K562 (cell line): Measurements from ENCODE around the gene CLCF1. TPM values are rescaled to one million over a fixed set of nuclear protein-coding genes. Genes with fewer than 3 reads are reported as not detected.

ENCODE experiments used
- ARNT ChIP-seq, 2 experiments: fragments of 450-650 bp; IDR thresholded peaks; 2 replicates each; pipeline ENCODE4 v1.6.1; 2016; ENCODE audit warnings: mild to moderate bottlenecking in 1 of 2
- MED1 ChIP-seq: sonication (generic); formaldehyde crosslinking; IDR thresholded peaks from 2 replicates; pipeline ENCODE4 v1.8.1; 2023; ENCODE audit warnings: missing genetic modification reagents, borderline replicate concordance
- RHOXF2B ChIP-seq: fragments of 250-450 bp; sonication (Bioruptor Pico); conservative IDR thresholded peaks from 2 replicates; pipeline ENCODE4 v1.5.1; 2021
- TBL1XR1 ChIP-seq, 2 experiments: IDR thresholded peaks; 2 replicates each; pipeline ENCODE4 v1.6.1; 2012; ENCODE audit warnings: improper control_type of control experiment in 2 of 2, low read length in 2 of 2, mild to moderate bottlenecking in 1 of 2
- TBP ChIP-seq: optimal IDR thresholded peaks from 2 replicates; pipeline ENCODE3; 2011; ENCODE audit warnings: low read depth, low read length, improper control_type of control experiment
- ZNF324 ChIP-seq: fragments of 250-450 bp; sonication (Bioruptor Pico); IDR thresholded peaks from 2 replicates; pipeline ENCODE4 v1.4.0; 2020; ENCODE audit warnings: mild to moderate bottlenecking
- ZNF586 ChIP-seq: fragments of 450-650 bp; formaldehyde crosslinking; conservative IDR thresholded peaks from 2 replicates; pipeline ENCODE4 v1.4.0; 2020; ENCODE audit warnings: mild to moderate bottlenecking, moderate library complexity
- polyA plus RNA-seq, 8 experiments: library from polyadenylated mRNA; depleted of rRNA in 4 of 8; stranded (reverse) in 5 of 8; unstranded in 3 of 8; fragments of >200 nt; fragmentation: Nextera tagmentation in 2 of 8; fragmentation: Illumina TruSeq in 1 of 8; extraction: Ambion mirVana in 2 of 8; extraction: Trizol in 1 of 8; gene quantifications; 2 replicates each; pipeline versions ENCODE4 v1.2.1 to v1.2.3, GENCODE V29; 2011 to 2014; ENCODE audit warnings: inconsistent platforms in 1 of 8, missing spikeins in 1 of 8
- total RNA-seq, 7 experiments: library from RNA; depleted of rRNA in 6 of 7; stranded (reverse); fragments of >200 nt in 6 of 7; fragmentation: Illumina TruSeq in 2 of 7; extraction: Trizol in 2 of 7; gene quantifications; 2 replicates each; pipeline versions ENCODE4 v1.2.1 to v1.2.3, GENCODE V29; 2011 to 2021; ENCODE audit warnings: low replicate concordance in 1 of 7
- TF ChIP-seq, protein P1 (sequence below): IDR thresholded peaks from 3 replicates; pipeline ENCODE4 v1.6.1; 2011; ENCODE audit warnings: borderline replicate concordance, mild to moderate bottlenecking; ENCODE audit not compliant: insufficient read length, insufficient read depth
- TF ChIP-seq, protein P2 (sequence below): IDR thresholded peaks from 2 replicates; pipeline ENCODE4 v1.6.1; 2016; ENCODE audit warnings: missing genetic modification characterization, missing compliant biosample characterization
- TF ChIP-seq, protein P3 (sequence below): fragments of 450-650 bp; conservative IDR thresholded peaks from 2 replicates; pipeline ENCODE4 v1.6.1; 2016; ENCODE audit warnings: missing genetic modification characterization, low read depth, mild to moderate bottlenecking, missing compliant biosample characterization, moderate library complexity
- TF ChIP-seq, protein P4 (sequence below): fragments of 450-650 bp; IDR thresholded peaks from 2 replicates; pipeline ENCODE4 v1.7.1; 2018; ENCODE audit warnings: mild to moderate bottlenecking, low read depth; ENCODE audit not compliant: partially characterized antibody

The CLCF1 gene
- total and polyA plus RNA-seq, 9 of the 15 experiments (the other 6 are each of a cell fraction or from before 2014, with no cell fraction given) = 0.49 to 5.8 (median 3.0) TPM

DNA sequence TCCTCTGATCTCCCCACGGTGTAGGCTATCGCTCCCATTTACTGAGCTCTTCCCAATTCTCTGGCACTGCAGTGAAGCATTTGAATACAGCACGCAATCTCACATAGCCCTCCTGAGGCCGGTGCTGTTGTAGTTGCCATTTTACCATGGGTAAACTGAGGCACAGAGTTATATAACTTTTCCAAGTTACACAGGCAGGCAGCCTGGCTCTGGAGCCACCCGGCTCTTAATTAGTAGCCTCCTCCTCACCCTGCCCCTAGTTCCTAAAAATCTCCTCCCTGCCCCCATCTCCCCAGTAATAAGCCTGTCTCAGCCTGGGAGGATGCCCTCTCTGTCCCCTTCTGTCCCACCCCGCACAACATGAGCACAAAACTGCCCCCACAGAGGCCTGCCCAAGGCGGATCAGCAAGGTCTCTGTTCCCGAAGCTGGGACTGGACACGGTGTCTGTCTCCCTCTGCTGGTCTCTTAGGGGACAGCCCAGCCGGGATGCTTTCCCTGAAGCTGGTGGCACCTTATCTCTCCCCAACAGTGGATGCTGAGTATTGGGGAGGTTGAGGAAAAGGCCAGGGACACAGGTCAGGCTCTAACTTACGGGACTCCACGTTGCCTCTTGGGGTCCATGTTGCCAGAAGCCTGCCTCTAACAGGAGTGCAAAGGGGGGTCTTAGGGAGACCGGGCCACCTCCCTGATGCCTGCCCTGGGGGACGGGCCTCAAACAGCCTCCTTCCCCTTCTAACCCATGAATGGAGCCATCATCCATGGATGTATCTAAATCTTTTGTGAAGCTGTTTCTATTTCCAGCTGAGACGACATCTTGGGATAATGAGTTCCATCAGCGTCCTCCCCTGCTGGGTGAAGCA, 9.1 kb upstream of the CLCF1 start (continued):
- TF ChIP-seq RHOXF2B (CRISPR knock-in tag) (0 out of 2 replicates have a peak, but pooled peaks have one; percentile 9), ZNF324 (CRISPR knock-in tag) (no peak), TBL1XR1 (IDR thresholded peaks at IDR 0.05; ENCODE audit: low read length in 2 of 2) (0 out of 4 replicates have a peak, but pooled peaks of 1 of the 2 experiments have one; percentile 20), ARNT (IDR thresholded peaks at IDR 0.05) (peak in 1 of 2 experiments; percentile 45; a peak in 1 of 4 replicates), MED1 (CRISPR knock-in tag) (no peak), TBP (no peak), ZNF586 (CRISPR knock-in tag) (no peak)
- TF ChIP-seq, protein P1, sequence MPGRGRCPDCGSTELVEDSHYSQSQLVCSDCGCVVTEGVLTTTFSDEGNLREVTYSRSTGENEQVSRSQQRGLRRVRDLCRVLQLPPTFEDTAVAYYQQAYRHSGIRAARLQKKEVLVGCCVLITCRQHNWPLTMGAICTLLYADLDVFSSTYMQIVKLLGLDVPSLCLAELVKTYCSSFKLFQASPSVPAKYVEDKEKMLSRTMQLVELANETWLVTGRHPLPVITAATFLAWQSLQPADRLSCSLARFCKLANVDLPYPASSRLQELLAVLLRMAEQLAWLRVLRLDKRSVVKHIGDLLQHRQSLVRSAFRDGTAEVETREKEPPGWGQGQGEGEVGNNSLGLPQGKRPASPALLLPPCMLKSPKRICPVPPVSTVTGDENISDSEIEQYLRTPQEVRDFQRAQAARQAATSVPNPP = no peak
- TF ChIP-seq, protein P2, sequence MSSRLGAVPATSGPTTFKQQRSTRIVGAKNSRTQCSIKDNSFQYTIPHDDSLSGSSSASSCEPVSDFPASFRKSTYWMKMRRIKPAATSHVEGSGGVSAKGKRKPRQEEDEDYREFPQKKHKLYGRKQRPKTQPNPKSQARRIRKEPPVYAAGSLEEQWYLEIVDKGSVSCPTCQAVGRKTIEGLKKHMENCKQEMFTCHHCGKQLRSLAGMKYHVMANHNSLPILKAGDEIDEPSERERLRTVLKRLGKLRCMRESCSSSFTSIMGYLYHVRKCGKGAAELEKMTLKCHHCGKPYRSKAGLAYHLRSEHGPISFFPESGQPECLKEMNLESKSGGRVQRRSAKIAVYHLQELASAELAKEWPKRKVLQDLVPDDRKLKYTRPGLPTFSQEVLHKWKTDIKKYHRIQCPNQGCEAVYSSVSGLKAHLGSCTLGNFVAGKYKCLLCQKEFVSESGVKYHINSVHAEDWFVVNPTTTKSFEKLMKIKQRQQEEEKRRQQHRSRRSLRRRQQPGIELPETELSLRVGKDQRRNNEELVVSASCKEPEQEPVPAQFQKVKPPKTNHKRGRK (tag) = no peak
- TF ChIP-seq, protein P3, sequence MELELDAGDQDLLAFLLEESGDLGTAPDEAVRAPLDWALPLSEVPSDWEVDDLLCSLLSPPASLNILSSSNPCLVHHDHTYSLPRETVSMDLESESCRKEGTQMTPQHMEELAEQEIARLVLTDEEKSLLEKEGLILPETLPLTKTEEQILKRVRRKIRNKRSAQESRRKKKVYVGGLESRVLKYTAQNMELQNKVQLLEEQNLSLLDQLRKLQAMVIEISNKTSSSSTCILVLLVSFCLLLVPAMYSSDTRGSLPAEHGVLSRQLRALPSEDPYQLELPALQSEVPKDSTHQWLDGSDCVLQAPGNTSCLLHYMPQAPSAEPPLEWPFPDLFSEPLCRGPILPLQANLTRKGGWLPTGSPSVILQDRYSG (tag) = no peak
- TF ChIP-seq, protein P4, sequence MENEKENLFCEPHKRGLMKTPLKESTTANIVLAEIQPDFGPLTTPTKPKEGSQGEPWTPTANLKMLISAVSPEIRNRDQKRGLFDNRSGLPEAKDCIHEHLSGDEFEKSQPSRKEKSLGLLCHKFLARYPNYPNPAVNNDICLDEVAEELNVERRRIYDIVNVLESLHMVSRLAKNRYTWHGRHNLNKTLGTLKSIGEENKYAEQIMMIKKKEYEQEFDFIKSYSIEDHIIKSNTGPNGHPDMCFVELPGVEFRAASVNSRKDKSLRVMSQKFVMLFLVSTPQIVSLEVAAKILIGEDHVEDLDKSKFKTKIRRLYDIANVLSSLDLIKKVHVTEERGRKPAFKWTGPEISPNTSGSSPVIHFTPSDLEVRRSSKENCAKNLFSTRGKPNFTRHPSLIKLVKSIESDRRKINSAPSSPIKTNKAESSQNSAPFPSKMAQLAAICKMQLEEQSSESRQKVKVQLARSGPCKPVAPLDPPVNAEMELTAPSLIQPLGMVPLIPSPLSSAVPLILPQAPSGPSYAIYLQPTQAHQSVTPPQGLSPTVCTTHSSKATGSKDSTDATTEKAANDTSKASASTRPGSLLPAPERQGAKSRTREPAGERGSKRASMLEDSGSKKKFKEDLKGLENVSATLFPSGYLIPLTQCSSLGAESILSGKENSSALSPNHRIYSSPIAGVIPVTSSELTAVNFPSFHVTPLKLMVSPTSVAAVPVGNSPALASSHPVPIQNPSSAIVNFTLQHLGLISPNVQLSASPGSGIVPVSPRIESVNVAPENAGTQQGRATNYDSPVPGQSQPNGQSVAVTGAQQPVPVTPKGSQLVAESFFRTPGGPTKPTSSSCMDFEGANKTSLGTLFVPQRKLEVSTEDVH = no peak
- TF ChIP-seq, all 486 proteins: peak for 62
